PFSK-1 (cell line): Measurements from ENCODE around the gene PPP1R9A.

Experiments
- FOXP2 ChIP-seq: optimal IDR thresholded peaks from 2 replicates; pipeline ENCODE3; 2011; ENCODE audit warnings: borderline replicate concordance, control low read depth, inconsistent platforms; ENCODE audit not compliant: insufficient read depth; ENCODE audit errors: extremely low read length, extremely low read depth
- POLR2AphosphoS5 ChIP-seq: IDR thresholded peaks from 2 replicates; pipeline ENCODE4 v1.6.1; 2012; ENCODE audit warnings: low read depth, mild to moderate bottlenecking, control low read depth, low read length, moderate library complexity
- REST ChIP-seq, 2 experiments: IDR thresholded peaks; 2 replicates each; pipeline versions ENCODE4 v1.6.1 to v1.8.0; 2011 to 2012; ENCODE audit warnings: low read depth in 2 of 2, low read length in 2 of 2, control low read depth in 1 of 2, inconsistent platforms in 1 of 2, mild to moderate bottlenecking in 1 of 2, moderate library complexity in 1 of 2; ENCODE audit not compliant: insufficient read depth in 1 of 2
- SIN3A ChIP-seq: IDR thresholded peaks from 2 replicates; pipeline ENCODE4 v1.6.1; 2012; ENCODE audit warnings: mild to moderate bottlenecking, low read length, moderate library complexity, borderline replicate concordance; ENCODE audit not compliant: insufficient read depth
- TAF1 ChIP-seq: IDR thresholded peaks from 2 replicates; pipeline ENCODE4 v1.6.1; 2012; ENCODE audit warnings: low read length, control low read depth, borderline replicate concordance; ENCODE audit not compliant: insufficient read depth

GRCh38 chr7:95046494-95047240 lies 139.3 kb downstream of the PPP1R9A start:
- no peak for TF ChIP-seq SIN3A
- TF ChIP-seq POLR2AphosphoS5: no peak
- no peak for TF ChIP-seq TAF1
- no peak for TF ChIP-seq REST (IDR thresholded peaks at IDR 0.05; ENCODE audit: insufficient read depth in 1 of 2, low read depth in 2 of 2, low read length in 2 of 2)
- no peak for TF ChIP-seq FOXP2
